HepG2 (cell line): ENCODE results near the gene HLCS. TPM values are rescaled to one million over a fixed set of nuclear protein-coding genes. Genes with fewer than 3 reads are reported as not detected.

ENCODE experiments used
- HDAC1 ChIP-seq: sonication (generic); formaldehyde crosslinking; IDR thresholded peaks from 2 replicates; pipeline ENCODE4 v1.5.1; 2020; ENCODE audit warnings: mild to moderate bottlenecking, missing genetic modification reagents
- IKZF4 ChIP-seq: sonication (generic); formaldehyde crosslinking; IDR thresholded peaks from 2 replicates; pipeline ENCODE4 v1.5.1; 2020; ENCODE audit warnings: borderline replicate concordance, mild to moderate bottlenecking, low read depth, missing genetic modification reagents; ENCODE audit errors: not compliant biosample characterization
- JDP2 ChIP-seq: sonication (generic); formaldehyde crosslinking; IDR thresholded peaks from 2 replicates; pipeline ENCODE4 v1.8.1; 2022; ENCODE audit warnings: missing genetic modification reagents, borderline replicate concordance
- KDM2A ChIP-seq: sonication (generic); formaldehyde crosslinking; IDR thresholded peaks from 2 replicates; pipeline ENCODE4 v1.4.0; 2020; ENCODE audit warnings: low read depth, missing genetic modification reagents, borderline replicate concordance
- KDM5A ChIP-seq: fragments of 200-600 bp; sonication (generic); IDR thresholded peaks from 2 replicates; pipeline ENCODE4 v1.7.0; 2018; ENCODE audit warnings: antibody characterized with exemption, mild to moderate bottlenecking, low read length, borderline replicate concordance
- NR3C1 ChIP-seq: sonication (generic); formaldehyde crosslinking; IDR thresholded peaks from 2 replicates; pipeline ENCODE4 v1.4.0; 2020; ENCODE audit warnings: missing genetic modification reagents
- RFXAP ChIP-seq: sonication (generic); formaldehyde crosslinking; IDR thresholded peaks from 2 replicates; pipeline ENCODE4 v1.4.0; 2020; ENCODE audit warnings: missing genetic modification reagents, borderline replicate concordance
- SCMH1 ChIP-seq: sonication (generic); formaldehyde crosslinking; IDR thresholded peaks from 2 replicates; pipeline ENCODE4 v1.9.0; 2021; ENCODE audit warnings: missing genetic modification reagents, mild to moderate bottlenecking, borderline replicate concordance
- SRSF4 ChIP-seq: fragments of 200-400 bp; formaldehyde crosslinking; IDR thresholded peaks from one replicate; pipeline ENCODE4 v1.6.1; 2018; ENCODE audit warnings: mild to moderate bottlenecking, low read depth, low read length, moderate library complexity; ENCODE audit not compliant: poor library complexity, severe bottlenecking
- ZBTB7B ChIP-seq: sonication (generic); formaldehyde crosslinking; IDR thresholded peaks from 2 replicates; pipeline ENCODE4 v1.4.0; 2020; ENCODE audit warnings: missing genetic modification reagents
- ZFP36 ChIP-seq: fragments of 150-350 bp; IDR thresholded peaks from 2 replicates; pipeline ENCODE4 v1.6.1; 2018; ENCODE audit warnings: borderline replicate concordance, low read length, low read depth; ENCODE audit not compliant: partially characterized antibody
- ZNF24 ChIP-seq: fragments of 450-650 bp; IDR thresholded peaks from 2 replicates; pipeline ENCODE4 v1.6.1; 2017; ENCODE audit warnings: antibody characterized with exemption, mild to moderate bottlenecking
- ZNF839 ChIP-seq: sonication (generic); formaldehyde crosslinking; IDR thresholded peaks from 2 replicates; pipeline ENCODE4 v1.4.0; 2020; ENCODE audit warnings: missing genetic modification reagents, mild to moderate bottlenecking, borderline replicate concordance
- polyA plus RNA-seq, 8 experiments: library from polyadenylated mRNA; depleted of rRNA in 3 of 8; stranded (reverse) in 7 of 8; unstranded in 1 of 8; fragments of >200 nt; fragmentation: Illumina TruSeq in 4 of 8; extraction: Trizol in 4 of 8; gene quantifications; 2 replicates each; pipeline versions ENCODE4 v1.2.1 to v1.2.3, GENCODE V29; 2011 to 2016; ENCODE audit warnings: low read depth in 4 of 8, missing spikeins in 1 of 8, mixed read lengths in 1 of 8; ENCODE audit not compliant: insufficient read depth in 1 of 8
- total RNA-seq, 5 experiments: library from RNA; depleted of rRNA; stranded (reverse); fragments of >200 nt; fragmentation: Illumina TruSeq; extraction: Trizol; gene quantifications; 2 replicates each; pipeline ENCODE4 v1.2.3, GENCODE V29; 2016; ENCODE audit warnings: low read depth in 1 of 5
- TF ChIP-seq, protein P1 (sequence below): sonication (generic); formaldehyde crosslinking; IDR thresholded peaks from 2 replicates; pipeline ENCODE4 v1.4.0; 2020; ENCODE audit warnings: mild to moderate bottlenecking, missing genetic modification reagents
- TF ChIP-seq, protein P2 (sequence below): sonication (generic); formaldehyde crosslinking; IDR thresholded peaks from 2 replicates; pipeline ENCODE4 v1.8.1; 2022; ENCODE audit warnings: low read depth, mild to moderate bottlenecking, missing genetic modification reagents
- TF ChIP-seq, protein P3 (sequence below): IDR thresholded peaks from 2 replicates; pipeline ENCODE4 v1.6.1; 2016; ENCODE audit warnings: control low read depth

Gene HLCS
- total and polyA plus RNA-seq, 2 of the 13 experiments (the other 11 are each of a cell fraction or from before 2014, with no cell fraction given) = 7.9 to 12.3 TPM

DNA sequence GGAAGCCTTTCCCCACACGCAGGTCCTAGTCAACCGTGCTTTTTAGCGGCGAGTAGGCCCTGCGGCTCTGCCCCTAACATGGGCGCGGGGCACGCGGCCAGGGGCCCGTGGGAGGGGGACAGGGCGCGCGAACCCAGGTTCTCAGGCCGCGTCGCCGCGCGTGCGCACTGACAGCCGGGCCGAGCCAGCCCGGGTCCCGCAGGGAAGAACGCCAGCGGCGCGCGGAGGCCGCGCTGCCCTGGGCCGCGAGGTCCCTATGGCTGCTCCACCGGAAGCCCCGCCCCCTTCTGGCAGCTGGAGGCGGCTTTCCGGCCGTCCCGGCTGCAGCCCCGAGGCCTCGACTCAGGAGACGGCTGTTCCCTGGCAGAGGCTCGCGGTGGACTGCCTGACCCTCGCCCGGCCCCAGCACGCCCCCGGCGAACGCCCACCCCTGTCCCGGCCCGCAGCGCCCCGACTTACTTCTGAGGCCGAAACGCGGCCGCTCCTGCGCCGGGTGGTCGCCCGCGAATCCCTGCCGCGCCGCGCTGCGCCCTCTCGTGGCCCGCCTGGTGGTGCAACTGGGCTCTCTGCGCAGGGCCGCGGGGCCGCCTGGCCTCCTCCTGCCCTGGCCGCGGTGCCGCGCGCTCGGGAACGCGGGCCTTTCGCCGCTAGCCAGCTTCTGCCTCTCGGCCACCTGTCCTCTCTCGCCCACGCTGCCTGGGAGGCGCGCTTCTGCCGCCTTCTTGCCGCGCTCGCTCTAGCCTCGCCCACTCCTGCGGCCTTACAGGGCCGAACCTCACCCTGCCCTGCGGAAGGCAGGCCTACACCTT is 23.4 kb upstream of the HLCS start (continued):
- TF ChIP-seq, protein P1, sequence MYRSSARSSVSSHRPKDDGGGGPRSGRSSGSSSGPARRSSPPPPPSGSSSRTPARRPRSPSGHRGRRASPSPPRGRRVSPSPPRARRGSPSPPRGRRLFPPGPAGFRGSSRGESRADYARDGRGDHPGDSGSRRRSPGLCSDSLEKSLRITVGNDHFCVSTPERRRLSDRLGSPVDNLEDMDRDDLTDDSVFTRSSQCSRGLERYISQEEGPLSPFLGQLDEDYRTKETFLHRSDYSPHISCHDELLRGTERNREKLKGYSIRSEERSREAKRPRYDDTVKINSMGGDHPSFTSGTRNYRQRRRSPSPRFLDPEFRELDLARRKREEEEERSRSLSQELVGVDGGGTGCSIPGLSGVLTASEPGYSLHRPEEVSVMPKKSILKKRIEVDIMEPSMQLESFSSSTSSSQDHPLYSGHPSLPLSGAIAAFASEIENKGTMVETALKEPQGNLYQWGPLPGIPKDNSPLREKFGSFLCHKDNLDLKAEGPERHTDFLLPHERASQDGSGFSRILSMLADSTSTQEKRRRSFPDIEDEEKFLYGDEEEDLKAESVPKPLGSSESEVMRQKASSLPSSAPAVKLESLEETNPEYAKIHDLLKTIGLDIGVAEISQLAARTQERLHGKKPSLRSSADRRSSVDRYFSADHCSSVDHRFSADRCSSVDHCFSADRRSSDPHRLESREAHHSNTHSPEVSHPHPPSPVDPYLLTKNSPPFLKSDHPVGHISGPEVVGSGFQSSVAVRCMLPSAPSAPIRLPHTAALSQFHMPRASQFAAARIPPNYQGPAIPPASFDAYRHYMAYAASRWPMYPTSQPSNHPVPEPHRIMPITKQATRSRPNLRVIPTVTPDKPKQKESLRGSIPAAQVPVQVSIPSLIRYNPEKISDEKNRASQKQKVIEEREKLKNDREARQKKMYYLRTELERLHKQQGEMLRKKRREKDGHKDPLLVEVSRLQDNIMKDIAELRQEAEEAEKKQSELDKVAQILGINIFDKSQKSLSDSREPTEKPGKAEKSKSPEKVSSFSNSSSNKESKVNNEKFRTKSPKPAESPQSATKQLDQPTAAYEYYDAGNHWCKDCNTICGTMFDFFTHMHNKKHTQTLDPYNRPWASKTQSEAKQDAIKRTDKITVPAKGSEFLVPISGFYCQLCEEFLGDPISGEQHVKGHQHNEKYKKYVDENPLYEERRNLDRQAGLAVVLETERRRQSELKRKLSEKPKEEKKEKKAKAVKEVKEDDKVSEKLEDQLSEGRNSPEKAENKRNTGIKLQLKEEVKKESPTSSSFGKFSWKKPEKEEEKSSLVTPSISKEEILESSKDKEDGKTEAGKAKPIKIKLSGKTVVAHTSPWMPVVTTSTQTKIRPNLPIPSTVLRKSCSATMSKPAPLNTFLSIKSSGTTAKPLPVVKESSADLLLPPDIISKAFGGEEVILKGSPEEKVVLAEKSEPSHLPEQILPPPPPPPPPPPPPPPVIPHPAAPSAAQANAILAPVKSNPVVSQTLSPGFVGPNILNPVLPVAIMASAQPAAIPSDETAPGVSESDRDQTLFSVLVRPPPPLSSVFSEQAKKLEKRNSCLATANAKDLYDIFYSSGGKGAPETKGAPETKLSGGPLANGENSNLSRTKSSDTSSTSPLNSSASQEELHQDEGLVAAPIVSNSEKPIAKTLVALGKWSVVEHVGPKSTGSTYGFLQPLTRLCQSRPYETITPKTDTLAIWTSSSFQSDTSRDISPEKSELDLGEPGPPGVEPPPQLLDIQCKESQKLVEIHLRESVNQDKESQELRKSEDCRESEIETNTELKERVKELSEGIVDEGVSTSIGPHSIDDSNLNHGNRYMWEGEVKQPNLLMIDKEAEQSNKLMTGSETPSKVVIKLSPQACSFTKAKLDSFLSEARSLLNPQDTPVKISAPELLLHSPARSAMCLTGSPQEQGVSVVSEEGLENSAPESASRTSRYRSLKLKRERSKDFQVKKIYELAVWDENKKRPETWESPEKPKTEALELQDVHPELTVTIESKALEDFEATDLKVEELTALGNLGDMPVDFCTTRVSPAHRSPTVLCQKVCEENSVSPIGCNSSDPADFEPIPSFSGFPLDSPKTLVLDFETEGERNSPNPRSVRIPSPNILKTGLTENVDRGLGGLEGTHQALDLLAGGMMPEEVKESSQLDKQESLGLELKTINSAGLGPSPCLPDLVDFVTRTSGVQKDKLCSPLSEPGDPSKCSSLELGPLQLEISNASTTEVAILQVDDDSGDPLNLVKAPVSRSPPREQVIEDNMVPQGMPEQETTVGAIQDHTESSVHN (CRISPR knock-in tag) = no peak
- TF ChIP-seq NR3C1 (CRISPR knock-in tag) (no peak), IKZF4 (peak; percentile 92), SRSF4 (no peak), JDP2 (no peak; the same call in 1 of the 2 replicates), SCMH1 (CRISPR knock-in tag) (no peak), ZBTB7B (CRISPR knock-in tag) (peak; percentile 81; the same call in 1 of the 2 replicates), KDM5A (no peak), KDM2A (peak; percentile 57), ZNF839 (CRISPR knock-in tag) (no peak; the same call in 1 of the 2 replicates), ZNF24 (no peak), HDAC1 (CRISPR knock-in tag) (0 out of 2 replicates have a peak, but pooled peaks have one; percentile 19), ZFP36 (no peak), RFXAP (CRISPR knock-in tag) (peak; percentile 67; the same call in 1 of the 2 replicates)
- TF ChIP-seq, protein P2, sequence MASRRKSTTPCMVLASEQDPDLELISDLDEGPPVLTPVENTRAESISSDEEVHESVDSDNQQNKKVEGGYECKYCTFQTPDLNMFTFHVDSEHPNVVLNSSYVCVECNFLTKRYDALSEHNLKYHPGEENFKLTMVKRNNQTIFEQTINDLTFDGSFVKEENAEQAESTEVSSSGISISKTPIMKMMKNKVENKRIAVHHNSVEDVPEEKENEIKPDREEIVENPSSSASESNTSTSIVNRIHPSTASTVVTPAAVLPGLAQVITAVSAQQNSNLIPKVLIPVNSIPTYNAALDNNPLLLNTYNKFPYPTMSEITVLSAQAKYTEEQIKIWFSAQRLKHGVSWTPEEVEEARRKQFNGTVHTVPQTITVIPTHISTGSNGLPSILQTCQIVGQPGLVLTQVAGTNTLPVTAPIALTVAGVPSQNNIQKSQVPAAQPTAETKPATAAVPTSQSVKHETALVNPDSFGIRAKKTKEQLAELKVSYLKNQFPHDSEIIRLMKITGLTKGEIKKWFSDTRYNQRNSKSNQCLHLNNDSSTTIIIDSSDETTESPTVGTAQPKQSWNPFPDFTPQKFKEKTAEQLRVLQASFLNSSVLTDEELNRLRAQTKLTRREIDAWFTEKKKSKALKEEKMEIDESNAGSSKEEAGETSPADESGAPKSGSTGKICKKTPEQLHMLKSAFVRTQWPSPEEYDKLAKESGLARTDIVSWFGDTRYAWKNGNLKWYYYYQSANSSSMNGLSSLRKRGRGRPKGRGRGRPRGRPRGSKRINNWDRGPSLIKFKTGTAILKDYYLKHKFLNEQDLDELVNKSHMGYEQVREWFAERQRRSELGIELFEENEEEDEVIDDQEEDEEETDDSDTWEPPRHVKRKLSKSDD = peak; percentile 83
- TF ChIP-seq, protein P3, sequence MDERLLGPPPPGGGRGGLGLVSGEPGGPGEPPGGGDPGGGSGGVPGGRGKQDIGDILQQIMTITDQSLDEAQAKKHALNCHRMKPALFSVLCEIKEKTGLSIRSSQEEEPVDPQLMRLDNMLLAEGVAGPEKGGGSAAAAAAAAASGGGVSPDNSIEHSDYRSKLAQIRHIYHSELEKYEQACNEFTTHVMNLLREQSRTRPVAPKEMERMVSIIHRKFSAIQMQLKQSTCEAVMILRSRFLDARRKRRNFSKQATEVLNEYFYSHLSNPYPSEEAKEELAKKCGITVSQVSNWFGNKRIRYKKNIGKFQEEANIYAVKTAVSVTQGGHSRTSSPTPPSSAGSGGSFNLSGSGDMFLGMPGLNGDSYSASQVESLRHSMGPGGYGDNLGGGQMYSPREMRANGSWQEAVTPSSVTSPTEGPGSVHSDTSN = no peak
